A673 (cell line): ENCODE results near the gene MCM7.

Experiments used
- EZH2 ChIP-seq: fragments of 200-600 bp; sonication (generic); IDR thresholded peaks from 2 replicates; pipeline ENCODE4 v1.6.1; 2017; ENCODE audit warnings: borderline replicate concordance, low read depth, mild to moderate bottlenecking, mixed read lengths, antibody characterized with exemption, low read length; ENCODE audit not compliant: poor library complexity, severe bottlenecking
- TF ChIP-seq, protein P1 (sequence below): fragments of 300-800, 200-600 bp; sonication (generic); conservative IDR thresholded peaks from 2 replicates; pipeline ENCODE4 v1.5.1; 2017; ENCODE audit warnings: low read depth, mild to moderate bottlenecking, antibody characterized with exemption, low read length, moderate library complexity, mixed read lengths

DNA sequence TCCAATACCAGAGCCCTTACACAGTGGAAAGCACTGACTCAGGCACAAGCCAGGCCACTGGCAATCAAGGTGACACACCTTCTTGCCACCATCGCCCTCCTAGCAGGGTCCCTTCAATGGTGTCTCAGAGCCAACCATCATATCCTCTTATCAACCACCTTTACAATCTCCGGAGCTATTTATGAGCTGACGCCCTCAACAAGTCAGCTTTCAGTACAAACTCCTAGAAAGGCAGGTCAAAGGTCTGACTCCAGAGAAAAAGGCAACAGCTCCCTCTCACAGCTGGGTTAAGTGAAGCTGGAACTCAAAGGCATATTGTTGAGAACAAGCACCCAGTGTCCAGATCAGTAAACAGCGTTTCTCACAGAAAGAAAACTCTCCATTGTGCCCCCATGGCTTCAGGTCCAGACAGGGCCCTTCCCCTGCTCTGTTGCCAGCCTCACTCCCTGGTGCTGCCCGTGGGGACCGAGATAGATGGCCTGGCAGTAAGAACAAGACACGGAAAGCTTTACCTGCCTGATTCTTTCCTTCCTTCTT lies 22.1 kb downstream of the MCM7 start:
- TF ChIP-seq, protein P1, sequence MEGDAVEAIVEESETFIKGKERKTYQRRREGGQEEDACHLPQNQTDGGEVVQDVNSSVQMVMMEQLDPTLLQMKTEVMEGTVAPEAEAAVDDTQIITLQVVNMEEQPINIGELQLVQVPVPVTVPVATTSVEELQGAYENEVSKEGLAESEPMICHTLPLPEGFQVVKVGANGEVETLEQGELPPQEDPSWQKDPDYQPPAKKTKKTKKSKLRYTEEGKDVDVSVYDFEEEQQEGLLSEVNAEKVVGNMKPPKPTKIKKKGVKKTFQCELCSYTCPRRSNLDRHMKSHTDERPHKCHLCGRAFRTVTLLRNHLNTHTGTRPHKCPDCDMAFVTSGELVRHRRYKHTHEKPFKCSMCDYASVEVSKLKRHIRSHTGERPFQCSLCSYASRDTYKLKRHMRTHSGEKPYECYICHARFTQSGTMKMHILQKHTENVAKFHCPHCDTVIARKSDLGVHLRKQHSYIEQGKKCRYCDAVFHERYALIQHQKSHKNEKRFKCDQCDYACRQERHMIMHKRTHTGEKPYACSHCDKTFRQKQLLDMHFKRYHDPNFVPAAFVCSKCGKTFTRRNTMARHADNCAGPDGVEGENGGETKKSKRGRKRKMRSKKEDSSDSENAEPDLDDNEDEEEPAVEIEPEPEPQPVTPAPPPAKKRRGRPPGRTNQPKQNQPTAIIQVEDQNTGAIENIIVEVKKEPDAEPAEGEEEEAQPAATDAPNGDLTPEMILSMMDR: no peak
- TF ChIP-seq EZH2: no peak
